DOHH2 (cell line): ENCODE measurements around the gene IPCEF1.

ENCODE experiments used
- EZH2phosphoT487 ChIP-seq: fragments of 200-600 bp; sonication (generic); IDR thresholded peaks from 2 replicates; pipeline ENCODE4 v1.6.1; 2017; ENCODE audit warnings: borderline replicate concordance, mild to moderate bottlenecking, antibody characterized with exemption, low read length, moderate library complexity, mixed read lengths
- TF ChIP-seq, protein P1 (sequence below): fragments of 200-600 bp; sonication (generic); IDR thresholded peaks from one replicate; pipeline ENCODE4 v1.5.1; 2014; ENCODE audit warnings: antibody characterized with exemption, mild to moderate bottlenecking, low read depth, low read length; ENCODE audit not compliant: poor library complexity, severe bottlenecking

DNA sequence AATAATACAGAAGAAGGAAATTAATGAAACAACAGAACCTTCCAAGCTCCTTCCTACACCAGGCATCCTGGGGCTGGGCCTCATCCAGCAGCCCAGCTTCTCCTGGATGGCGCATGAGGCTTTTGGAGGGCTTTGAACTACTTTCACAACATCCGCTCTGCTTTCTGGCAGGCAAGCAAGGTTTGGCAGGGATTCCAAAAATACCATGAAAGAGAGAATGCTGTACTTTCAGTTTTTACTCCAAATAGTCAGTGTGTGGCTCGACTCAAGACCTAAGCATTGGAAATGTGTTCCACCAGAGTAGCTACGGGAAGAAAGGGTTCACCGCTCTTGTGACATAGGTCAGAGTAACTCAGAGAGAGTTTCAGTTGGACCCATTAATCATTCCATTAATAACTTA is 192.2 kb downstream of the IPCEF1 start:
- TF ChIP-seq, protein P1, sequence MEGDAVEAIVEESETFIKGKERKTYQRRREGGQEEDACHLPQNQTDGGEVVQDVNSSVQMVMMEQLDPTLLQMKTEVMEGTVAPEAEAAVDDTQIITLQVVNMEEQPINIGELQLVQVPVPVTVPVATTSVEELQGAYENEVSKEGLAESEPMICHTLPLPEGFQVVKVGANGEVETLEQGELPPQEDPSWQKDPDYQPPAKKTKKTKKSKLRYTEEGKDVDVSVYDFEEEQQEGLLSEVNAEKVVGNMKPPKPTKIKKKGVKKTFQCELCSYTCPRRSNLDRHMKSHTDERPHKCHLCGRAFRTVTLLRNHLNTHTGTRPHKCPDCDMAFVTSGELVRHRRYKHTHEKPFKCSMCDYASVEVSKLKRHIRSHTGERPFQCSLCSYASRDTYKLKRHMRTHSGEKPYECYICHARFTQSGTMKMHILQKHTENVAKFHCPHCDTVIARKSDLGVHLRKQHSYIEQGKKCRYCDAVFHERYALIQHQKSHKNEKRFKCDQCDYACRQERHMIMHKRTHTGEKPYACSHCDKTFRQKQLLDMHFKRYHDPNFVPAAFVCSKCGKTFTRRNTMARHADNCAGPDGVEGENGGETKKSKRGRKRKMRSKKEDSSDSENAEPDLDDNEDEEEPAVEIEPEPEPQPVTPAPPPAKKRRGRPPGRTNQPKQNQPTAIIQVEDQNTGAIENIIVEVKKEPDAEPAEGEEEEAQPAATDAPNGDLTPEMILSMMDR = no peak
- no peak for TF ChIP-seq EZH2phosphoT487
